ENCODE results near the gene QSOX1. TPM values are rescaled to one million over a fixed set of nuclear protein-coding genes. Genes with fewer than 3 reads are reported as not detected.

The QSOX1 gene
- total RNA-seq, 1 experiment from 2014 or later: 135 TPM

- H3K4me3 Mint-ChIP-seq: no peak overlapping the region
- no peaks in the 10 kb centered on the region for H3K4me1 Mint-ChIP-seq
- ChIA-PET CTCF (interaction anchor here (0.9 to 1.9 kb wide), 3 partner anchors 18 to 28 kb away, joined by 3 to 5 read pairs (median 3); no protein-coding TSS in a partner anchor), POLR2A (no interaction called here)
- H3K27me3 Mint-ChIP-seq (ENCODE audit: low read depth): no peaks in the 10 kb centered on the region; the same call in 1 of the 2 replicates
- H3K27ac Mint-ChIP-seq: no peak overlapping the region
- TF ChIP-seq HMGA2 (CRISPR knock-in tag; IDR thresholded peaks at IDR 0.05) (no peak), E2F5 (CRISPR knock-in tag; IDR thresholded peaks at IDR 0.05) (no peak), ZNF219 (CRISPR knock-in tag; IDR thresholded peaks at IDR 0.05; ENCODE audit: borderline replicate concordance) (no peak), STAT6 (CRISPR knock-in tag; conservative IDR thresholded peaks at IDR 0.05; ENCODE audit: low read depth) (no peak), USF1 (CRISPR knock-in tag; IDR thresholded peaks at IDR 0.05) (no peak), ZBTB43 (CRISPR knock-in tag; IDR thresholded peaks at IDR 0.05) (no peak), NR1H2 (CRISPR knock-in tag; IDR thresholded peaks at IDR 0.05) (no peak), CDX4 (CRISPR knock-in tag; IDR thresholded peaks at IDR 0.05; ENCODE audit: borderline replicate concordance) (no peak), RELA (CRISPR knock-in tag; IDR thresholded peaks at IDR 0.05; ENCODE audit: borderline replicate concordance) (no peak), ZNF396 (CRISPR knock-in tag; IDR thresholded peaks at IDR 0.05; ENCODE audit: borderline replicate concordance) (no peak), OVOL2 (CRISPR knock-in tag; IDR thresholded peaks at IDR 0.05; ENCODE audit: borderline replicate concordance) (no peak), PRDM15 (CRISPR knock-in tag; IDR thresholded peaks at IDR 0.05) (no peak), GTF2I (CRISPR knock-in tag; conservative IDR thresholded peaks at IDR 0.05) (no peak)
- H3K36me3 Mint-ChIP-seq: no peaks in the 10 kb centered on the region
- no peaks in the 10 kb centered on the region for H3K9me3 Mint-ChIP-seq
- DNase-seq (ENCODE audit: low spot score): no peak
- ATAC-seq: no peak
Observed at GRCh38 chr1:180206581-180206980, 51.9 kb downstream of the QSOX1 start.

- ATAC-seq: no peak
- POLR2A ChIA-PET: no interaction called here
- no peaks in the 10 kb centered on the region for H3K36me3 Mint-ChIP-seq
- CTCF ChIA-PET: no interaction called here
- H3K9me3 Mint-ChIP-seq: no peaks in the 10 kb centered on the region
- no peaks in the 10 kb centered on the region; the same call in 1 of the 2 replicates for H3K27me3 Mint-ChIP-seq (ENCODE audit: low read depth)
- peaks cover under 1% of the 10 kb centered on the region for H3K4me1 Mint-ChIP-seq
- DNase-seq (ENCODE audit: low spot score): no peak
- no peak overlapping the region for H3K27ac Mint-ChIP-seq
- no peak overlapping the region for H3K4me3 Mint-ChIP-seq
- no peak for TF ChIP-seq ZNF138 (CRISPR knock-in tag; conservative IDR thresholded peaks at IDR 0.05)
- no peak for TF ChIP-seq NFATC4 (CRISPR knock-in tag; IDR thresholded peaks at IDR 0.05)
- no peak for TF ChIP-seq JUN (CRISPR knock-in tag; IDR thresholded peaks at IDR 0.05)
- TF ChIP-seq GTF2I (CRISPR knock-in tag; conservative IDR thresholded peaks at IDR 0.05): no peak
- no peak for TF ChIP-seq NFE2L1 (CRISPR knock-in tag; IDR thresholded peaks at IDR 0.05)
- TF ChIP-seq HMGA2 (CRISPR knock-in tag; IDR thresholded peaks at IDR 0.05): no peak
- TF ChIP-seq MAX (CRISPR knock-in tag; IDR thresholded peaks at IDR 0.05): no peak
- no peak for TF ChIP-seq USF1 (CRISPR knock-in tag; IDR thresholded peaks at IDR 0.05)
- TF ChIP-seq ZBTB21 (CRISPR knock-in tag; IDR thresholded peaks at IDR 0.05; ENCODE audit: borderline replicate concordance): no peak
- TF ChIP-seq ZNF423 (CRISPR knock-in tag; IDR thresholded peaks at IDR 0.05): no peak
- no peak for TF ChIP-seq CBFB (CRISPR knock-in tag; IDR thresholded peaks at IDR 0.05; ENCODE audit: low read depth)
- no peak for TF ChIP-seq ZNF219 (CRISPR knock-in tag; IDR thresholded peaks at IDR 0.05; ENCODE audit: borderline replicate concordance)
- no peak for TF ChIP-seq ZNF263 (CRISPR knock-in tag; IDR thresholded peaks at IDR 0.05; ENCODE audit: low read depth)
- no peak for TF ChIP-seq PRRX2 (CRISPR knock-in tag; IDR thresholded peaks at IDR 0.05)
Observed at GRCh38 chr1:180208264-180208663, 53.6 kb downstream of the QSOX1 start.

Measured in WTC11 (cell line).